HG02798 (cell line): ENCODE results near the gene FXR2.
"Not testable (repeated sequence)": the region's sequence is repeated elsewhere in the genome, so short reads cannot be mapped to it uniquely, and the experiment has no call there.

Experiments
- ATAC-seq: cut with Tn5 transposase; IDR thresholded peaks from one replicate; pipeline ENCODE4 v1.9.1; 2021; ENCODE audit warnings: mild to moderate bottlenecking; ENCODE audit not compliant: unreplicated experiment, poor library complexity

Gene FXR2

GRCh38 chr17:7631398-7632380 is 17.0 kb upstream of the FXR2 start:
- ATAC-seq = no peak

DNA sequence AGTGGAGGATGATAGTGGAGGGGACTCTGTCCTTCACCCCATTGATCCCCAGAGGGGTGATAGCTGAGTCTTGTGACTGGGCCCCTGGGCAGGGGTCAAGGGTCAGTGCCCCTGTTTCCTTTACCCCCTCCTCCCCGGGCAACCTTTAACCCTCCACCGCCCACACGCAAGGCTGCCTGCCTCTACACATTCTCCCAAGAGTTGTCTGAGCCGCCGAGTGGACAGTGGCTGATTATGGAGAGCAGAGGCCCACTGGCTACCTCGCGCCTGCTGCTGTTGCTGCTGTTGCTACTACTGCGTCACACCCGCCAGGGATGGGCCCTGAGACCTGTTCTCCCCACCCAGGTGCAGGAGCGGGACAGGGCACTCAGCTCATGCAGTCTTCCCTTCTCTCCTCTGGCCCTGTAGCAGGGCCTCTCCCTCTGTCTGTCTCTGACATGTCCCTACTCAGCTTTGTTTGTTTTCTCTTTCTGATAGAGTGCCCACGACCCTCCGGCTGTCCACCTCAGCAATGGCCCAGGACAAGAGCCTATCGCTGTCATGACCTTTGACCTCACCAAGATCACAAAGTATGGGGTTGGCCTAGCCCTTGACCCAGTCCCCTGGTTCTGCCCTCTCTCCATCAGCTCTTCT is 15.4 kb upstream of the FXR2 start, which contains the start of gene SHBG:
TSS of gene SHBG (plus strand) at position 197 of the 633 bp plus-strand sequence. CDS start at position 235, 38 bp downstream.
- no peak for ATAC-seq

DNA sequence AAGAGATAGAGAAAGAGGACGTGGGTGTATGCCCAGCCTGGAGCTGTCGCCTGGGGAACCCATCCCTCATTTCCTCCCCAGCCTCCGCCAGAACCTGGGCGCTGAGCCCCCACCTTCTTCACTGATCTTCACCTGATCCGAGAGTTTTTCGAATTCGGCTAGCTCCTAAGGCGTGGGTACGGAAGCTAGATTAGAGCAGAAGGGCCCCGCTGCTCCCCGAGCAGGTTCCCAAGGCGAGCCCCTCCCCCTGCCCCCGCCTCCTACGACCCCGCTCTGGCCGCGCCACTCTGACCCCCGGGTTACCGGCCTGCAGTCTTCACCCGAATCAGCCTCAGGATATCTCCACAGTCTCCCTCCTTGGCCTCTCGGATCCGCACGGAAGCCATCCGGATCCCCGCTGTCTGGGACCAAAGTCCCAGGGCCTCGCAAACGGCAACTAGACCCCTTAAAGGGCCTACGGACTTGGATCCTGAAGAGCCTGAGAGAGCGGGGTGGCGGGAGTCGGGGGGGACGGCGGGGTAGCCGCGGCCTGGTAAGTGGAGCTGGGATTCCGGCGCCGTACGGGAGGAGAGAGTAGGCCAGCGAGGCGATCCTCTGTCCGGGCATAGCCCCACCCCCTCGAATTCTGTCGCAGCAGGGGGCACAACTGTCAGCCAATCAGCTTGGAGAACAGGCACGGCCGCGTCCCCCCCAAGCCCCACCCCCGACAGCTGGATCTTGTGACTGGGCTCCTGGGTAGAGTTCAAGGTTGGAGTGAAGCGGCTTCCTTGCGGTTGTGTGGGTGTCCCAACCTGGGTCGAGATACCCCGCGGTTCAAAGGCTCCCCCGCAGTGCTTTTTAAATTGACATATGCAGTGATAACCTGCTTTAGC is 12.8 kb upstream of the FXR2 start, which contains the start of gene SAT2:
TSS of gene SAT2 (minus strand) at position 572 of the 872 bp plus-strand sequence. CDS start at position 386, 186 bp downstream.
- peak; percentile 90 for ATAC-seq

GRCh38 chr17:7626956-7627249 is 12.2 kb upstream of the FXR2 start:
- no peak for ATAC-seq

- no peak for ATAC-seq
Observed at GRCh38 chr17:7626307-7626706, 11.6 kb upstream of the FXR2 start.

- not testable (repeated sequence) for ATAC-seq
Observed at GRCh38 chr17:7625749-7626148, 11.1 kb upstream of the FXR2 start.

GRCh38 chr17:7623661-7624060 is 9.0 kb upstream of the FXR2 start:
- ATAC-seq = no peak

GRCh38 chr17:7620835-7621234 is 6.1 kb upstream of the FXR2 start:
- ATAC-seq = no peak

GRCh38 chr17:7618608-7619007 is 3.9 kb upstream of the FXR2 start:
- ATAC-seq = no peak

- no peak for ATAC-seq
Observed at GRCh38 chr17:7615265-7615747, 609 bp upstream of the FXR2 start.

- no peak for ATAC-seq
Observed at GRCh38 chr17:7613769-7614424, 800 bp downstream of the FXR2 start.

DNA sequence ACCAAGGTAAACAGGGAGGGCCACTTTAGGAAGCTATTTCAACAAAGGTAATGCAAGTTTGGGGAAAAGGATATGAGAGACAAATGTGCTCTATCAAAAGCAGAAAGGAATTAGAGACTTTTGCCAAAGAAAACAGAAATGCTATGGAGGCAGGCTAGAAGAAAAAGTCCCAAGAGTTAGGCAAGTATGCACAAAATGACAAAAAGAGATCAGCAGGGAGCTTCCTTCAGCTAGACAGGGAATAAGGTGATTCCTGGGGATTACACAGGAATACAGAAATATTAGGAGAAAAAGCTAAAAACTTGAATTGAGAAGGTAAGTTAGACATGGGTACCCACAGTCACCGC is 2.4 kb downstream of the FXR2 start:
- no peak for ATAC-seq

GRCh38 chr17:7611635-7612293 is 2.9 kb downstream of the FXR2 start:
- no peak for ATAC-seq

DNA sequence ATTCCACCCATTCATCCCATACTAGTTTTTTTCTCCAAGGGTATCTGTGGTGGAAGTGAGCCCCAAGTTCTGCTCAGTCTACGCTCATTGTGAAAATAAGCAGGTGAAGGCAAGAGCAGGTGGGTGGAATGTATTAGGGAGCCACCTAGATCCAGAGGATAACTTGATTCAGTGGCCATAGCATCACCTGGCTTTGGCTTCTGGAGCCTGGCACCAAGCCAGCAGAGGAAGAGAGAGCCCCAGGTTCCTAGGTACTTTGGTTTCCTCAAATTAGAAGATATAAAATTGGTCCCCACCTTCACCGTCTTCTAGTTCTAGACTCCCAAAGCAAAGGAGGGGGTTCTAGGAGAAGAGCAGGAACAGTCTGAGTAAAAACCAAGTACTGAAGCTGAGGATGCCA is 4.1 kb downstream of the FXR2 start:
- no peak for ATAC-seq

DNA sequence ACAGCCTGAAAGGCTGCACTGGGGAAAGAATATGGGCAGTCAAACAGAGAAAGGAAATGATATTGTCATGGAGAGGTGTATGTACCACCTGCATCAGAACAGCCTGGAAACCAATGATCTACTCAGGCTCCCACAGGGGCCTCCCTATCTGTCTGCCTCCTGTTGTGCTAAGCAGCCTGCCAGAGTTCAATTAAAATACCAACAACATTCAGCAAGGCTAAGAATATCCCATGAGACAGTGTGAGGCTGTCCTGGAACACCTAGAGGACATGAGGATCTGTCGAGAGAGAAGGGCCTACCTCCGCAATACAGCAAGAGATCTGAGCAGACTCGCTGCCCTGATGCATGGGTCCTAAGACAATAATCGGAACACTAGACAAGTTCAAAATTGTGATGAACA is 8.4 kb downstream of the FXR2 start:
- no peak for ATAC-seq

GRCh38 chr17:7597561-7597960 is 17.1 kb downstream of the FXR2 start:
- not testable (repeated sequence) for ATAC-seq

DNA sequence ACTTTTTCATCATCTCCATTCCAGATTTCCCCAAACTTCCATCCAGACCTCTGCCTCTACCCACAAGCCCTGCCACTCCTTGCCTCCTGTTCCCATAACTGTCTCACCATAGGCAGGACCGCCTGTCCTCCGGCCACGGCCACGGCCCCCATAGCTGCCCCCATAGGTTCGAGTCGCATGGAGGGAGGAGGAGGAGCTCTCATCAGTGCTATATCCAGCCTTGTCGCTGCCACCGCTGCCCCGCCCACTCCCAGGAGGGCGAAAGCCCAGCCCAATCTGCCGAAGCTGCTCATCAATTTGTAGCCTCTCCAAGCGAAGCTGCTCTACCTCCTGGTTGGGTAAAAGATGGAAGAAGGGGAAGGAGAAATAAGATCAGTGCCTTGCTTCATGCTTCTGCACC is 21.4 kb downstream of the FXR2 start:
- ATAC-seq = no peak

GRCh38 chr17:7592422-7593021 is 22.2 kb downstream of the FXR2 start:
- no peak for ATAC-seq

DNA sequence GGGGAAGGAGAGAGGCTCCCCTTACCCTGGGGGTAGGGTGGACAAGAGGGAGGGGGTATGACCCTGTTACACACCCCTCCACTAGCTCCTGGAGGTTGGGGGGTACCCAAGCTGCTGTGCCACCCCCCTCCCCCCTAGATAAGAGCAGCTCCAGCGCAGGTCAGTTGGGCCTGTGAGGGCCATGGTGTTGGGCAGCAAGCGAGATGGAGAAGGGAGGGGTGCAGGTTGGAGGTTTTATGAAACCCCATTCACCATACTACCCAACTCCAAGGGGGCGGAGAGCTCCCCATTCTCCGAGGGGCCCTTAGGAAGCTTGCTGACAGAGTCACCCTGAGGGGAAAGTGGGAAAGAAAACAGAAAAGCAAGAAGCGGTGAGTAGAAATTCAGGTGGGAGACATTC is 23.1 kb downstream of the FXR2 start:
- no peak for ATAC-seq
